Pulmonary artery endothelial cell (primary cell): ENCODE data around the gene DAGLB. TPM values are rescaled to one million over a fixed set of nuclear protein-coding genes. Genes with fewer than 3 reads are reported as not detected.
"Not testable (repeated sequence)": the region's sequence is repeated elsewhere in the genome, so short reads cannot be mapped to it uniquely, and the experiment has no call there.

Experiments used
- DNase-seq: peaks from one replicate; pipeline ENCODE4 v3.0.0-alpha.2; 2011; ENCODE audit warnings: low read depth, low spot score
- total RNA-seq: library from RNA; depleted of rRNA; stranded (reverse); fragments of >200 nt; gene quantifications from 2 replicates; pipeline ENCODE4 v1.2.3, GENCODE V29; 2014

The DAGLB gene, protein sequence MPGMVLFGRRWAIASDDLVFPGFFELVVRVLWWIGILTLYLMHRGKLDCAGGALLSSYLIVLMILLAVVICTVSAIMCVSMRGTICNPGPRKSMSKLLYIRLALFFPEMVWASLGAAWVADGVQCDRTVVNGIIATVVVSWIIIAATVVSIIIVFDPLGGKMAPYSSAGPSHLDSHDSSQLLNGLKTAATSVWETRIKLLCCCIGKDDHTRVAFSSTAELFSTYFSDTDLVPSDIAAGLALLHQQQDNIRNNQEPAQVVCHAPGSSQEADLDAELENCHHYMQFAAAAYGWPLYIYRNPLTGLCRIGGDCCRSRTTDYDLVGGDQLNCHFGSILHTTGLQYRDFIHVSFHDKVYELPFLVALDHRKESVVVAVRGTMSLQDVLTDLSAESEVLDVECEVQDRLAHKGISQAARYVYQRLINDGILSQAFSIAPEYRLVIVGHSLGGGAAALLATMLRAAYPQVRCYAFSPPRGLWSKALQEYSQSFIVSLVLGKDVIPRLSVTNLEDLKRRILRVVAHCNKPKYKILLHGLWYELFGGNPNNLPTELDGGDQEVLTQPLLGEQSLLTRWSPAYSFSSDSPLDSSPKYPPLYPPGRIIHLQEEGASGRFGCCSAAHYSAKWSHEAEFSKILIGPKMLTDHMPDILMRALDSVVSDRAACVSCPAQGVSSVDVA
- 14.0 and 22.4 TPM in 2 replicates for total RNA-seq

DNA sequence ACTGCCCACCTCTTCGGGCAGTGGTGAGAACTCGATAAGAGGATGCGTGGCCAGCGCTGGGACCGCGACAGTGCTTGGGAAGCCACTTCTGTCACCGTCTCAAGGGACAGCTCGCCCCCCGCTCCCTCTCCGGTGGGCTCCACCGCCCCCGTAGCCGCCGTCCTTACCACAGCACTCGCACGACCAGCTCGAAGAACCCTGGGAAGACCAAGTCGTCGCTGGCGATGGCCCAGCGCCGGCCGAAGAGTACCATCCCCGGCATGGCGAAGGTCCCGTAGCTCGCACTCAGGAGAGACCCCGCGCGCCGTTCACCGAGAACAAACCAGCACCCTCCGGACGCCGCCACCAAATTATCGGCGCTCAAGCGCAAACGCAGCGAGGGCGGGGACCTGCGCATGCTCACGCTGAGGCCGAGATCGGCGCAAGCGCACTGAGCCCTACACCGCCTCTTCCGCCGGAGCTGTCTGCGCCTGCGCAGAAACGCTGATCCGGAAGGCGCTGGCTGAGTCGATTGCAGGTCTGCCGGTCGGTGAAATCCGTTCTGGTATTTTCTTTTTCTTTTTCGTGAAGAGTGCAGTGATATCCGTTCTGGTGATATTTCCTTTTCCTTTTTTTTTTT, at the start of gene DAGLB:
Gene DAGLB (minus strand): TSS at position 374 of the 619 bp plus-strand sequence. CDS start 112 bp downstream, at position 262.
- no peak for DNase-seq

DNA sequence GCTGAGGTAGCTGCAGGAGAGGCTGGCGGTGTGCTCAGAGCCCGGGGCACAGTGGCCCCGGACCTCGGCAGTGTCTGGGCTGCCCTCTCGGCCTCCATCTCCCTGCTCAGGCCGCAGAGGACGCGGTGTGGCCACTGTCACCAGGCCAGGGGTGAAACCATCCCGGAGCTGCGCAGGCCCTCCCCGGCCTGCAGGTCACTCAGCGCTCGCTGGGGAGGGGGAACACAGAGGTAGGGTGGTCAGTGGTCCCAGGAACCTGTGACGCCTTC, 49.8 kb upstream of the DAGLB start:
- DNase-seq: no peak

DNA sequence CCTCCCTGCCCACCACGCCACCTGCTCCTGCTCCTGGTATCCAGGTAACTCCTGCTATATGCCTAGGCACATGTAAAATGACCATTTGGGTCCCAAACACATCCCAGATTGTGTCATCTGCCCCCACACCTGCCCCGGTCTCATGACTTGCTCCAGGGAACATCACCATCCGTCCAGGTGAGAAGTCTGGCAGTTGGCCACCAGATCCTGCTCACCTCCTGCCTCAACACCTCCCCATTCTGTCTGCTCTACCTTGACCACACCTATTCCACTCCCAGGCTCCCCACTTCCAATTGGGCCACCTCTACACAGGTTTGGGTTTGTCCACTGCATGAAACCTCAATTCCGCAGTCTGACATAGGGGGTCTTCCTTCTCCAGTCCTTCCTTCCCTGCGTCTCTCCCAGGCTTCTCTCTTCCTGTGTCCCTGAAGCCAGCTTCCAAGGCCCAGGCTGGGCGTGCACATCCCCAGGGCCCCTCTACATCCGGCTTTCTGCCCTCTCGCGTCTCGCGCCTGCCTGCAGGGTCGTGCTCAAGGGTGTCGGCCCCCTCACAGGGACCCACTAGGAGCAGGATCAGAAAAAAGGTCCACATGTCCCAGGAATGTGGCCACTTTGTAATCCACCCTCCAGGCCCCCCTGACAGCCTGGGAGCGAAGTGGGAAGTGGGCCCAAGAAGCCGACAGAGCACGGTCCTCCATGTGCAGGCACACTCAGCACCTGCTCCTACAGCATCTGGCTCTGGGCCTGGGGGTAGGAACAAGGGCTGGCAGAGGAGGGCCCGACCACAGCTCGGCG, 49.3 kb upstream of the DAGLB start:
- DNase-seq: no peak

DNA sequence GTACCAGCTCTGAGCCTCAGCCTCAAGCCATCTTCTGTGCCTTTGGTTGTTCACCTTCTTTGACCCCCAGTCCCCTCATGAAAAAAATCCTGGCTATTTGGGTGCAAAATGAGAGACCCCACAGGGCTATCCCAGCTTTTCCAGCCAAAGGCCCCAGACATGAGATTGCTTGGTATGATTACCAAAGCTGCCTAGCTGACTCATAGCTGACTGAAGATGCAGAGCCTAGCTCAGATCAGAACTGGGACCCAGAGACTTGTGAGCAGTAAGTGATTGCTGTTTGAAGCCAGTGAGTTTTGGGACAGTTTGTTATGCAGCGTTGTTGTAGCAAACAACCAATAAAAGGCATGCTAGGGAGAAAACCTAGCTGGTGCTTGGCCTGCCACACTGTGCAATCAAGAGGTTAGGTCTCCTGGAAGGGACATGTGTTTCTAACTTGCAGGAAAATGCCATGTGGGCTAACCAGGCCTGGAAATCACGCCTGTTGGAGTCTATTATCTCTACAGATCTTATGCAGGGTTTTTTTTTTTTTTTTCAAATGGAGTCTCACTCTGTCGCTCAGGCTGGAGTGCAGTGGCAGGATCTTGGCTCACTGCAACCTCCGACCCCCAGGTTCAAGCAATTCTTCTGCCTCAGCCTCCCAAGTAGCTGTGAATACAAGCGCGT, 48.0 kb upstream of the DAGLB start:
- no peak for DNase-seq

DNA sequence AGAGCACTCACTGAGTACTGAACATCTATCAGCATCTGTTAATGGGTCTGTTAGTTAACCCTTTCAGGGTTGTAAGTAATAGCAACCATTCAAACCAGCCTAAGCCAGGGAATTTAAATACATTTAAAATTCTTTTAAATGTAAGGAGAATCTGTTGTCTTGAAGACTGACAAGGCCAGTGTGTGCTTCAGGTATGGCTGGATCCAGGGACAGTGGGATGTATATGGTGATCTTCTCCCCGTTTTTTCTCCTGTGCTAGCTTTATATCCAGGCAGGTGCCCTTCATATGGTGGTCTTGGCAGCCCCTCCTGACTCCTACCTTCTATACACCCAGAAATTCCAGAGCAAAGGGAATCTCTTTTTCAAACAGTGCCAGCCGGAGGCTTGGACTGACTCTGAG, 46.6 kb upstream of the DAGLB start:
- no peak for DNase-seq

DNA sequence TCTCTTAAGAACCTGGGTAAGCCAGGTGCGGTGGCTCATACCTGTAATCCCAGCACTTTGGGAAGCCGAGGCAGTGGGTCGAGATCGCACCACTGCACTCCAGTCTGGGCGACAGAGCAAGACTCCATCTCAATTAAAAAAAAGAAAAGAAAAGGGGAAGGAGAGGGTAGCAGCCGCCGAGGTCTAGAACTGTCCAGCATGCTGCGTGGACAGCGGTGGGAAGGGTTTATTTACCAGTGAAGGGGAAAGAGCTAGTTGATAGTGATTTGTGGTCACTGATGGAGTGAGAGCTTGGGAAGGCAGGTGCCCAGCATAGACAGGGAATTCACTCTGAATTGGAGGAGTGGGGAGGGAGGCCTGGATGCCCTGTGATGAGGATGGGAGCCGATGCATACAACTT, 43.4 kb upstream of the DAGLB start:
- no peak for DNase-seq

DNA sequence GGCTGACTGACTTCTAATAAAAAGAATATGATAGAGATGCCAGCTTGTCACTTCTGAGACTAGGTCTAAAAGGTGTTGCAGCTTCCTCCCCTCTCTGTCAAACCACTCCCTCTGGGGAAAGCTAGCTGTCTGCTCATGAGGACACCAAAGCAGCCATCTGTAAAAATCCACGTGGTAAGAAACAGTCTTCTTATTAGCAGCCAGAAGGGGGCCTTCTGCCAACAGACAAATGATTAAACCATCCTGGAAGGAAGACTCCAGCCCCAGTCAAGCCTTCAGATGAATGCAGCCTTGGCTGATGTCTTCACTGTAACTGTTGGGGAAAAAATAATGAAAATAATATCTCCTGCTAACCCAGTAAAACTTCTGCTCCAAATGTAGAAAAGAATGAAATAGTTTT, 41.9 kb upstream of the DAGLB start:
- no peak for DNase-seq

DNA sequence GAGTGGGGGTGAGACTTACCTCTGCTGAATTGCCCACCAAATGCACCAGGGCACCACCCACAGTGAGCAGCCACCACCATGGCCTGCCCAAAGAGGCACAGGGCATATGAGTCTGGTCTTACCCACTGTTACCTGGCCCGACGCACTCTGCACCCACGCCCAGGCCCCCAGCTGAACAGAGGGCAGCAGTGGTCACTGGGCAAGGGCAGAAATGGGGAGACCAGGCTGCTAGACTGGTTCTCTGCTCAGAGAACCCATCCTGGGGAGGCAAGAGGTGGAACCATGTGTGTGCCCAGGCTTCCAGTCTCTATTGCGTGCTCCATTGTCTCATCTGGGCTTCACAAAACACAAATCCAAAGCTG, 39.4 kb upstream of the DAGLB start:
- DNase-seq: no peak

DNA sequence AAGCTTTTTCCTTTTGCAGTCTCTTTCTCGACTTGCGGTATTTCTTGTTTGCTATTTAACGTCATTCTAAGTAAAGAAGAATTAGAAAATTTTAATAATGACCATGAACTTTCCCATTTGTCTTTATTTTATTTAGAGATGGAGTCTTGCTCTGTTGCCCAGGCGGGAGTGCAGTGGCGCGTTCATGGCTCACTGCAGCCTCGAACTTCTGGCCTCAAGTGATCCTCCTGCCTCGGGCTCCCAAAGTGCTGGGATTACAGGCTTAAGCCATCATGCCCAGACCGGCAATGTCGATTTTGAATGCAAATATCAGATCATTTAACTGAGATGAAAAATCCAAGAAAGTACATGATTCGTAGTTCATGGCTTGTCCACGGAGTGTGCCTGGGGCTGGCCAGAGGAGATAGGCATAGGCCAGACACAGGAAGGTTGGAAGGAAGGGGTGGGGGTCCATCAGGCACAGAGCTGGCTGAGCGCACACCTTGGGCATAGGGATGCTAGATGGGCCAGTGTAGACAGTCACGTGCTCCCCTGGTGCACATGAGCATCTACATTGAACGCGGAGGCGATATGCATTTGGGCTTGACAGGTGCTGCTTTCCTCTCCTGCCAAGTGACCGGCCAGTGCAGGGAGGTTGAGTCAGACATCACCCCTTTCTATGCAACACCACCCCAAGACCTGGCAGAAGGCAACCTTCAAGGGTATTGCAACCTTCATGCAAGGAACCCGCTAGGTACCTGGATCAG, 38.9 kb upstream of the DAGLB start:
- no peak for DNase-seq

DNA sequence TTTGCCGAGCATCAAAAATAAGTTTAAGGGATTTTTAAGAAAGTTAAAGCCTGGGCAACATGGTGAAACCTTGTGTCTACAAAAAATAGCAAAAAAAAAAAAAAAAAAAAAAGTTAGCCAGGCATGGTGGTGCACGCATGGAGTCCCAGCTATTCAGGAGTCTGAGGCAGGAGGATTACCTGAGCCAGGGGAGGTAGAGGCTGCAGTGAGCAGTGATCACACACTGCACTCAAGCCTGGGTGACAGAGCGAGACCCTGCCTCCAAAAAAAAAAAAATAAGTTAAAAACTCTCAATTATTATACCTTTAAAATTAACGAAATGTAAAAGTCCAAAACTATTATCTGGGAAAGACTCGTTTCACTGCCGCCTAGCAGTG, 35.0 kb upstream of the DAGLB start:
- no peak for DNase-seq

DNA sequence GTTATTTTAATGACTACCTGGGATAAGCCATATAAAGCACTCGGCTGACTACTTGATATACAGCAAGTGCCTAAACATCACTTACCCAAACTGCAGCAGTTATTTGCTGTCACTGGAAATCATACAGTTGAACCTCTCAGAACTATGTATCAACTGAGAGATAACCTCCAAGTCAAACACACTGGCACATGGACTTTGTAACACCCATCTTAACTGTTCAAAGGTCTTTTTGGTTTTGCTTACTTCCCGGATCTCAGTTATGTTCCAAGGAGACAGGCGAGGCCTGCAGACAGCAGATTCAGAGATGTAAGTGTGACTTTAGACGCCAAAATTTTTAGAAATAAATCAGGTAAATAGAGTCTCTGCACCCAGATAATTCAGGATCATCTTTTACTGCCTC, 34.6 kb upstream of the DAGLB start:
- DNase-seq: no peak

DNA sequence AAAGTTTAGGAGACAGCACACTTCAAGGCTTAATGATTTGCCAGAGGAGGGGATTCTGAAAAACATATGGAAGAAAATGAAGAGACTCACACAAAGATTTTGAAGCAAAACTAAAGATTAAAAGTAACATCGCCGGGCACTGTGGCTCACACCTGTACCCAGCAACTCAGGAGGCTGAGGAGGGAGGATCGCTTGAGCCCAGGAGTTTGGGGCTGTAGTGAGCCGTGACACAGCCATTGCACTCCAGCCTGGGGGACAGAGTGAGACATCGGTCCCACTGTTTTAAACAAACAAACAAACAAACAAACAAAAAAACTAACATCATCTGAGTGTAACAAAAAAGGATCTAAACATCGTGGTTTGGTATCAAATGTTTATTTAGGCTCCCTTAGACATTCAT, 33.7 kb upstream of the DAGLB start:
- DNase-seq: no peak

DNA sequence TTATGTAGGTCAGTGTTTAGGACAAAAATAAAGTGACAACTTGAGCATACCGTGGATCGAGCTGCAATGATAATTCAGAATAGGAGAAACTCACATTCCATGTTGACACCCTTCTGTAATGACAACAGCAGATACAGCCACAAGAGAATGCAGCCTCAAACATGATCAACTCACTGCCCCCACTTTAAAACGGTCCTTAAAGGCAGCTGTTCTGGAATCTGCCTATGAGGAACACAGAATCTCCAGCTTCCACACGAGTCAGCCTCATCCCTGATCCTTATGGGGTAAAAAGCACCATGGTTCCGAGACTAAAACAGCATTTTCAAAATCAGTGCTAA, 32.5 kb upstream of the DAGLB start:
- DNase-seq: no peak

DNA sequence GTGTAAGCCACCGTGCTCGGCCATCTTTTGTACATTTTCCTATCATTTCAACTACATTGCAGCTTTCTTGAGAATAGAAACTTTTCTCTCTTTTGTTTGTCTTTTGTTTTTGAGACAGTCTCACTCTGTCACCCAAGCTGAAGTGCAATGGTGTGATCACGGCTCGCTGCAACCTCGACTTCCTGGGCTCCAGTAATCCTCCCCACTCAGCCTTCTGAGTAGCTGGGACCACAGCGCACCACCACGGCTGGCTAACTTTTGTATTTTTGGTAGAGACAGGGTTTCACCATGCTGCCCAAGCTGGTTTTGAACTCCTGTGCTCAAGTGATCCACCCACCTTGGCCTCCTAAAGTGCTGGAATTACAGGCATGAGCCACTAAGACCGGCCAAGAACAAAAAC, 31.3 kb upstream of the DAGLB start:
- no peak for DNase-seq

DNA sequence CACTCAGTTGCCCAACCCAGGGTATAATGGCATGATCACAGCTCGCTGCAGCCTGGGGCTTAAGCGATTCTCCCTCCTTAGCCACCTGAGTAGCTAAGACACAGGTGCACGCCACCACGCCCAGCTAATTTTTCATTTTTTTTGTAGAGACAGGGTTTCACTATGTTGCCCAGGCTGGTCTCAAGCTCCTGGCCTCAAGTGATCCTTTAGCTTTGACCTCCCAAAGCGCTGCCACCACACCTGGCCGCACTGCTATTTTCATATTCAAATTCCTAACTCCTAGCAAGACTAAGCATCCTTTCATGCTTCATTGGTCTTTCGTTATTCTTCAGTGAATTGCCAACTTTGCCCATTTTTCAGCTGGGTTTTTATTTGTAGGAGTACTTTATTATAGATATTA, 30.4 kb upstream of the DAGLB start:
- DNase-seq: no peak

DNA sequence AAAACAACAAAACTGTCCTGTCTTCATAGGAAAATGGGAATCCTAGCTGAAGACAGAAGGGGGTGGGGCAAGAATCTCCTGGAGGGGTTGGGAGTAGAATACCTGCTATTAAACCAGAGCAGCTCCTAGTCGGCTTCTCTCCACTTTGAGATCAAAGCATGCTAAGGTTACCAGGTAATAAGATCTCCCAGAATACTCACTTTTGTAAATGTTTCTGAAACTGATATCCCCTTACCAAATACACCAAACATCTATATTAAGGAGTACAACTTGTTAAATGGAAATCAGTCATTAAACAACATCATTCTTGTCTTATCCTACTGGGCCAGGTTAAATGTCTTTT, 29.5 kb upstream of the DAGLB start:
- no peak for DNase-seq

DNA sequence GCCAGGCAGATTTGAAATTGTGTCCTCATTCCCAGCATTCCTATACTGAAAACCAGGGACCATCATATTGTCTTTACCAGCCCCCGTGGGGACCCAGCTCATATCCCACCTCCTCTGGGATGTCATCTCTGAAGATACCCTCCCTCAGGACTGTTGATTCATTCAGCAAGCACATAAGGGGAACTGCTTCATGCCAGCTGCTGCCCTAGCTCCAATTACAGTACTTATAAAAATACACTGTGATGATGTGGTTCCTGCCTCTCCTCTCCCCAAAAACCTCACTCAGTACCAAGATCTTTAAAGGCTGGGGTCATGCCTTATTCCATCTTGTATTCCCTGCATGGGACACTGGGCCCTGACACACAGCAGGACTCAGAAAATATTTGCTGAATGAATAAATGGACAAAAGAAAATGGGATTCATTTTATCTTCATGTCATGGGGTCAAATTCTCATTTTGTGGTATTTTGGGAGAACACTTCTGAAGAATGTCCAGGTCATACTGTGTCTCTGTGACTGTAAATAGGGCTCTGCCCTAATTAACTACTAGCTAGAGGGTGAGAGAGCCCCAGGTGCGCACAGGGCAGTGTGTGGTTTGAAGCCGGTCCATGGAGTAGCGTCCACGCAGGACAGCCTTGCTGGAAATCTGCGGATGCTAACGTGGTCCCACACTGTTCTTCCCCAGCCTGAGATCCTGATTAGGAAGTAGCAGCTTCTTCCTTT, 29.0 kb upstream of the DAGLB start:
- no peak for DNase-seq

DNA sequence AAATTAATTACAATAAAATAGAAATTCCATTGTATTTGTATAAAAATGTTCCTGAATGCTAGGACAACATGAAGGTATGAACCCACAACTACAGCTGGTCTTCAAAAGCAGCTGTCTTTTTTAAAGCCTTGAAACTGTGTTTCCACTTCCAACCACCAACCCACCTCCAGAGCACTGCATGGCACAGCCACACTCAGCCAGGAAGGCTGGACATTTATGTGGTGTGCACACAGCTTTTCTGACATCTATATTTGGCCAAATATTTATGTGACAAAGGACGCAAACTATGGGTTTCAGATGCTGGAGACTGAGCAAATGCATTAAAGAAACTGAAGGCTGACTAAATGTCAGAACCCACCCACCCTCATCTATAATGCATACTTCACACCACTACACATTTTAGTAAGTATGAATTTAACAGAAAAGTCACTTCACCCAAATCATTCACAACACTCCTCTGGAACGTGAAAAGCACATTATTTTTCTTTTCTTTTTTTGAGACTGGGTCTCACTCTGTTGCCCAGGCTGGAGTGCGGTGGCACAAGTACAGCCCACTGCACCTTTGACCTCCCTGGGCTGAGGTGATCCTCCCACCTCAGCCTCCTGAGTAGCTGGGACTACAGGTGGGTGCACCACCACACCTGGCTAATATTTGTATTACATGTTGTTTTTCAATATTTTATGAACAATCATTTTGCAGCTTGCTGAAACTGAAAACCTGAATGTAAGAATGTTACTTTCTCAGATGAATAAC, 27.9 kb upstream of the DAGLB start:
- DNase-seq: no peak

DNA sequence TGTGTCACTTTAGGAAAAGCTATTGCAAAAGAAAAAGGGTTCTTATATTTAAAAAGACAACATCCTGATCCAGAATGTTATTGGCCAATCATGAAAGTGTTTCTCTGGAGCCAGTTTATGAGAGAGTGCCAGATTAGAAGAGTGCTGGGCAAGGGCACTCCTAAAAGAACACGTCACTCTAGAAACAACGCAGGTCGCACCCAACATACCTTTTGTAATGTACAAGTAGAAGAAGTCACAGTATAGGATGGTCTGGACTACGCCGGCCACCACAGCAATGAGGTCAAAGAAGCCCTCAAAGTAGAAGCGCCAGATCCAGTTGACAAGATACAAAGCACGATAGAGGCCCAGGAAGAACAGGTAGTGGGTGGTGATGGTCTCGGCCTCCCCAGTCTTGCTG, 18.1 kb upstream of the DAGLB start:
- no peak for DNase-seq

DNA sequence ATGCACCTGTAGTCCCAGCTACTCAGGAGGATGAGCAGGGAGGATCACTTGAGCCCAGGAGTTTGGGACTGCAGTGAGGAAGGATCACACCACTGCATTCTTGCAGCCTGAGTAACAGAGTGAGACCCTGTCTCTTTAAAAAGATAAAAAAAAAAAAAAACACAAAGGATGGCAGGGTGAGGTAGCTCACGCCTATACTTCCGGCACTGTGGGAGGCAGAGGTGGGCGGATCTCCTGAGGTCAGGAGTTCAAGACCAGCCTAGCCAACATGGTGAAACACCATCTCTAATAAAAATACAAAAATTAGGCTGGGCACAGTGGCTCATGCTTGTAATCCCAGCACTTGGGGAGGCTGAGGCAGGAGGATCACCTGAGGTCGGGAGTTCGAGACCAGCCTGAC, 15.9 kb upstream of the DAGLB start:
- DNase-seq: not testable (repeated sequence)
